GM19455 (cell line): Measurements from ENCODE around the gene PNO1.
"Not testable (repeated sequence)": the region's sequence is repeated elsewhere in the genome, so short reads cannot be mapped to it uniquely, and the experiment has no call there.

Experiments
- ATAC-seq: cut with Tn5 transposase; IDR thresholded peaks from one replicate; pipeline ENCODE4 v1.9.1; 2021; ENCODE audit not compliant: unreplicated experiment

The PNO1 gene

GRCh38 chr2:68157402-68158133 is at the start of gene PNO1:
PNO1 (plus strand) TSS chr2:68157888; CDS start chr2:68157935, 47 bp downstream.
- peak; percentile 90 for ATAC-seq

- no peak for ATAC-seq
These were observed 49.6 kb upstream of the PNO1 start for GRCh38 chr2:68108120-68108519.

- no peak for ATAC-seq
These were observed 47.6 kb upstream of the PNO1 start for GRCh38 chr2:68110102-68110501.

GRCh38 chr2:68115965-68116364 is 41.7 kb upstream of the PNO1 start:
- ATAC-seq: no peak

DNA sequence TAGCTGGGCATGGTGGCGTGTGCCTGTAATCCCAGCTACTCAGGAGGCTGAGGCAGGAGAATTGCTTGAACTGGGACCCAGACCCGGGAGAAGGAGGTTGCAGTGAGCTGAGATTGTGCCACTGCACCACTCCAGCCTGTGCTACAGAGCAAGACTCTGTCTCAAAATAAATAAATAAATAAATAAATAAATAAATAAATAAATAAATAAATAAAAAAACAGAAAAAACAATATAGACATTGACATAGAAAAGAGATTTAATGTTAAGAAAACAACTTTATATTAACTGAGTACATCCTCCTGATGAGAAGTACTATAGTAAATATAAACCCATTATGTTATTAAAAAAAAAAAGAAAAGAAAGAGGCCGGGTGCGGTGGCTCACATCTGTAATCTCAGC is 39.8 kb upstream of the PNO1 start:
- ATAC-seq: not testable (repeated sequence)

DNA sequence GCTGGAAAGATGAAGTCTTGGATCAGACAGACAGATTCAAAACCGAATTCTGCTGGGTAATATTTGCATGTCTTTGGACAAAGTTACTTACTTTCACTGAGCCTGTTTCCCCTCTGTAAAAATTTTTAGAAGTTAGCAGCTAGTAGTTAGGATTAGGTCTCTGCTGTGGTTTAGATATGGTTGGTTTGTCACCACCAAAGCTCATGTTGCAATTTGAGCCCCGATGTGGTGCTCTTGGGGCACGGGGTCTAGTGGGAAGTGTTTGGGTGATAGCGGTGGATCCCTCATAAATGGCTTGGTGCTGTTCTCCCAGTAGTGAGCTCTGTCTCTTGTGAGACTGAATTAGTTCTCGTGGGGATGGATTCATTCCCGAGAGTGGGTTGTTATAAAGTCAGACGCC is 38.9 kb upstream of the PNO1 start:
- no peak for ATAC-seq

DNA sequence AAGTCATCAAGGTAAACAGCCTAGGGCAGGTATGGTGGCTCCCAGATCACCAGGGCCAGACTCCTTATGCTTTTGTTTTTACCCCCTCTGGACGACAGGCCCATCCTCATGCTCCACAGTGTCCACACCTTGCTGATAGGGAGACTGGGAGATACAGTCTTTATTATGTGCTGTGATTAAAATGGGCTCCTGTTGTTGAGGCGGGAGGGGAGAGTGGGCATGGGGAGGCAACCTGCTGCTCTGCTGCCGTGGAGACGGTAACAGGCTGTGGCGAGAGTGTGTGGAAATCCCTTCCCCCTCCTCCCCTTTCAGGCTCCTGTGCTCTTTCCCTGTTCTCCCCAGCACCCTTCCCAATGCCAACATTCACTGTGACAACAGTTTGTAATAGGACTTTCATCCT is 38.2 kb upstream of the PNO1 start:
- no peak for ATAC-seq

DNA sequence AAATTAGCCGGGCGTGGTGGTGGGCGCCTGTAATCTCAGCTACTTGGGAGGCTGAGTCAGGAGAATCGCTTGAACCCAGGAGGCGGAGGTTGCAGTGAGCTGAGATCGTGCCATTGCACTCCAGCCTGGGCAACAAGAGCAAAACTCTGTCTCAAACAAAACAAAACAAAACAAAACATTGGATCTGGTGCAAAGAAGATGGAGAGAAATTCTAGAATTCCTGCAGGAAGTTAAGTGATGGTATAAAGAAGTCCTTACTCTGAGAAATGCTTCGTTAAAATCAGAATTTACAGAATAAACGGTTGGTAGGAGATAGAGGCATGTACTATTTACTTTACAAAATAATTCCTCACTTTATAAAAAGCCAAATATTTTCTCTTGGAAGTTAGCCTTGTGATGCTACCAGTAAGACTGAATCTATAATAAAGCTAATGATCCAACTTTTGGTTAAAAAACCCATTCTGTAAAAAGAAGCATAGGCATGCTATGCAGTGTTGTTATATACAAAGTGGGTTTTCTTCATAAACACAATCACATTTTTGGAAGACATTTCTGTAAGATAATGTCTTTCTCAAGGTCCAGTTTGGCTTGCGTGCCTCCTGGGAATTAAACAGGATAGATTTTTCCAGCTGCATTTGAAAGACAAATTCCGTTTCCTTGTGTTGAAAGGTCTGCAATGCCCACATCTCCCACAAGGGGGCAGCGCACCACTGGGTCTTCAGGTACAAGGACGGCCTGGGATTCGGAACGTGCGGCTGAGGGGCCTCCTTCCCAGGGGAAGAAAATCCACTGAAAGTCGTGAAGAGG is 35.6 kb upstream of the PNO1 start:
- no peak for ATAC-seq

DNA sequence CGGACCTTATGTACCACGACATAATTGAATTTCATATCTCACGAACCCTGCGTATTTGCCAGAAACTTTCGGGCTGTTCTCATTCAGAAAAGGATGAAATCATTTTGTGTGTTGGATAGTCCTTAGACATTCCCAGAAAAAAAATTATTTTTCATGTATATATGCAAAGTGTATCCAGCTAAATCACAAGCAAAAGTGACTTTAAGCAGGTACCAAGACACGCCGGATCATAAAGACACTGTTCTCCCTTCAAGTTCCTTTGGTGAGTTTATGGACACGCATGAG is 35.1 kb upstream of the PNO1 start:
- ATAC-seq: no peak

GRCh38 chr2:68124321-68124720 is 33.4 kb upstream of the PNO1 start:
- no peak for ATAC-seq

GRCh38 chr2:68125821-68126220 is 31.9 kb upstream of the PNO1 start:
- ATAC-seq: no peak

- ATAC-seq: no peak
These were observed 31.1 kb upstream of the PNO1 start for GRCh38 chr2:68126561-68126960.

- peak; percentile 82 for ATAC-seq
These were observed 30.1 kb upstream of the PNO1 start for GRCh38 chr2:68127358-68128242.

GRCh38 chr2:68134120-68134519 is 23.6 kb upstream of the PNO1 start:
- ATAC-seq: no peak

GRCh38 chr2:68134554-68134953 is 23.1 kb upstream of the PNO1 start:
- no peak for ATAC-seq

DNA sequence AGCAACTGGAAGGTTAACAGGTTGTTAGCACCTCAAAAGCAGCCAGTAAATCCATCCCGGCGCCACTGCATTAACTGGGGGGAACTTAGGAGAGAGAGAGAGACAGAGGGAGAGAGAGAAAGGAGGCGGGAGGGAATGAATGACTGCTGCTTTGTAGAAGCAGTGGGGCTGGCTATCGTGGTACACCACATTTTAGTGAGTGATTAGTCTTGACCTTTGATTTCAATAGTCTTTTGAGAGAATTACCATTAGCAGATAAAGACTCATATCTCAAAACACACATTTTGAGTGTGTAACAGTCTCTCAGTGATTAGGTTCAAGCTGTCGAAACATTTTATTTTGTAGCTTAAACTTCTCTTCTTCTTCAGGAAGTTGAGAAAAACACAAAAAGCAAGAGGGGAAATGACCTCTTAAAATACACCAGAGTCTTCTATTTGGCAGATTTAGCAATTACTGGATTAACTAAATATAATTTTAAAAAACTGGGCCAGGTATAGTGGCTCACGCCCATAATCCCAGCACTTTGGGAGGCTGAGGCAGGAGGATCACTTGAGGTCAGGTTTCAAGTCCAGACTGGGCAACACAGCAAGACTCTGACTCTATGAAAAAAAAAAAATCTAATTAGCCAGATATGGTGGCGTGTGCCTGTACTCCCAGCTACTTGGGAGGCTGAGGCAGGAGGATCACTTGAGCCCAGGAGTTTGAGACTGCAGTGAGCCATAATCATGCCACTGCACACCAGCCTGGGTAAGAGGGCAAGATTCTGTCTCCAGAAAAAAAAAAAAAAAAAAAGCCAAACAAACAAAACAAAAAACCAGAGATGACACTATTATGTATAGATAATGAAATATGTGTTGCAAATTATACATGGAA is 22.0 kb upstream of the PNO1 start:
- no peak for ATAC-seq

DNA sequence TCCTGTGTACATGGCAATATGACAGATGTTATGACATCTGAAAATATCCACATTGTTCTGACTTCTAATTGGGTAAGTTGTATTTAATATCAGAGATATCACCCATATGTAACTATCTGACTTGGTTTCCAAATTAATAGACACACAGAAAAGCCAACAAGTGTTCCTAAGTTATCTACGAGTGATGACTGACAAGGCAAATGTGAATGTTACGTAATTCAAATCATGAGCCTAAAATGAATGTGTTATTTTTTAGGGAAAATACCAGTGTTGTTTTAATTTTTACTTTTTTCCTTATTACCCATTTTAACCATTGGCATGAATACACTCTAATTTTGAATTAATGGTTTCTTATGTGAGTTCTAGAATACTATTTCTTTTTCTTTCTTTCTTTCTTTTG is 15.8 kb upstream of the PNO1 start:
- ATAC-seq: no peak

GRCh38 chr2:68151037-68151436 is 6.7 kb upstream of the PNO1 start:
- ATAC-seq: no peak

- ATAC-seq: no peak
These were observed 4.9 kb upstream of the PNO1 start for GRCh38 chr2:68152681-68153347.

- ATAC-seq: no peak
These were observed 2.1 kb upstream of the PNO1 start for GRCh38 chr2:68155618-68156017.
